Adipocyte (in vitro differentiated cells): ENCODE measurements around the gene KCNMA1.
"Not testable (repeated sequence)": the region's sequence is repeated elsewhere in the genome, so short reads cannot be mapped to it uniquely, and the experiment has no call there.

ENCODE experiments used
- DNase-seq: peaks from one replicate; pipeline ENCODE4 v3.0.0-alpha.2; 2015; ENCODE audit warnings: low read depth
- H3K27me3 ChIP-seq: replicated peaks from 2 replicates; pipeline ENCODE4 v1.7.0; 2013; ENCODE audit warnings: mild to moderate bottlenecking, low read length, moderate library complexity; ENCODE audit not compliant: control insufficient read depth, insufficient read depth
- H3K36me3 ChIP-seq: 2 replicates; pipeline ENCODE4 v1.7.0; 2013; ENCODE audit warnings: low read length, mild to moderate bottlenecking, moderate library complexity; ENCODE audit not compliant: control insufficient read depth, insufficient read depth, severe bottlenecking
- H3K4me1 ChIP-seq: 2 replicates; pipeline ENCODE4 v1.7.0; 2013; ENCODE audit warnings: mild to moderate bottlenecking, low read length, moderate library complexity; ENCODE audit not compliant: control insufficient read depth, insufficient read depth
- H3K4me3 ChIP-seq: 2 replicates; pipeline ENCODE4 v1.7.0; 2013; ENCODE audit warnings: mild to moderate bottlenecking, low read length, moderate library complexity
- H3K9ac ChIP-seq: 2 replicates; pipeline ENCODE4 v1.7.0; 2013; ENCODE audit warnings: mild to moderate bottlenecking, low read length, moderate library complexity
- H3K9me3 ChIP-seq: 2 replicates; pipeline ENCODE4 v1.7.0; 2013; ENCODE audit warnings: mild to moderate bottlenecking, low read length, moderate library complexity; ENCODE audit not compliant: control insufficient read depth

Gene KCNMA1

GRCh38 chr10:77590344-77591237 lies 47.0 kb downstream of the KCNMA1 start:
- Histone ChIP-seq H3K36me3 (no peaks in the 10 kb centered on the region), H3K4me1 (peaks cover 30% of the 10 kb centered on the region), H3K9ac (no peak overlapping the region), H3K27me3 (no peaks in the 10 kb centered on the region), H3K9me3 (no peaks in the 10 kb centered on the region), H3K4me3 (no peak overlapping the region)
- no peak for DNase-seq

DNA sequence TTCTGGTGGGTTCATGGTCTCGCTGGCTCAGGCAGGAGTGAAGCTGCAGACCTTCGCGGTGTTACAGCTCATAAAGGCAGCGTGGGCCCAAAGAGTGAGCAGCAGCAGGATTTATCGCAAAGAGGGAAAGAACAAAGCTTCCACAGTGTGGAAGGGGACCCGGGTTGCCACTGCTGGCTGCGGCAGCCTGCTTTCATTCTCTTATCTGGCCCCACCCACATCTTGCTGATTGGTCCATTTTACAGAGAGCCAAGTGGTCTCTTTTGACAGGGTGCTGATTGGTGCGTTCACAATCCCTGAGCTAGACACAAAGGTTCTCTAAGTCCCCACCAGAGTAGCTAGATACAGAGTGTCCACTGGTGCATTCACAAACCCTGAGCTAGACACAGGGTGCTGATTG lies 47.9 kb downstream of the KCNMA1 start:
- not testable (repeated sequence) for H3K36me3 ChIP-seq, H3K9me3 ChIP-seq, H3K27me3 ChIP-seq, H3K9ac ChIP-seq, DNase-seq, H3K4me3 ChIP-seq
- H3K4me1 ChIP-seq = peaks cover 30% of the 10 kb centered on the region

GRCh38 chr10:77588886-77589285 lies 48.7 kb downstream of the KCNMA1 start:
- H3K27me3 ChIP-seq = no peaks in the 10 kb centered on the region
- peaks cover 28% of the 10 kb centered on the region for H3K4me1 ChIP-seq
- no peak overlapping the region for H3K4me3 ChIP-seq
- H3K9me3 ChIP-seq = no peaks in the 10 kb centered on the region
- H3K36me3 ChIP-seq = no peaks in the 10 kb centered on the region
- H3K9ac ChIP-seq = no peak overlapping the region
- no peak for DNase-seq

GRCh38 chr10:77587416-77587790 lies 50.2 kb downstream of the KCNMA1 start:
- Histone ChIP-seq H3K9ac (peak overlapping the region; percentile 45), H3K27me3 (no peaks in the 10 kb centered on the region), H3K9me3 (no peaks in the 10 kb centered on the region), H3K4me3 (no peak overlapping the region), H3K4me1 (peaks cover 13% of the 10 kb centered on the region), H3K36me3 (no peaks in the 10 kb centered on the region)
- no peak for DNase-seq

DNA sequence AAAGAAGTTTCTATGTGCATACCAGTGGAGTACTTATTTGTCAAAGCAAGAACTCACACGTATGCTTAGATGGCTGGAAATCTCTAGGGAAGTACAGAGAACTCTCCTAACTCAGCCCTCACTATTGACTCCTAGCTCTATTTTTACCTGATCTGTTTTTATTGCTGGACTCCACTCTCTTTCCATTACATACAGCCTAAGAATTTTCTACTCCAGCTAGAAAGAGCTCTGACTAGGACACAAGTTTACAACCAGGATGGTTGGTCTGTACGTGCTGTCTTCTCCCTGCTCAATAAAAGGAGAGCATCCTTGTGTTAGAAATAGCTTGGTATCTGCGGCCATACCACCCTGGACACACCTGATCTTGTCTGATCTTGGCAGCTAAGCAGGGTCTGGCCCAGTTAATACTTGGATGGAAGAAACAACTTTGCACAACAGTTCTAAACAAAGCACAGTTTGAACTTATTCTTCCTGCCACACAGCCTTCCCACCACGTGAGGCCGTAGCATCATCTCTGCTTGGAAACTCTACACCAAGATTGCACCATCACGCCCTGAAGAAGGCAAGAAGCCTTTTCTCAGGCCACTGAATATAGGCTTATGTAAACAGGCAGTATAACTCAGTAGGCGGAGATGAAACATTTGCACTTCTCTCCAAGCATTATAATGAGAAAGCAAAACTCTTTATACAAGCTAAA lies 50.7 kb downstream of the KCNMA1 start:
- H3K9ac ChIP-seq = peak overlapping the region; percentile 45
- H3K36me3 ChIP-seq = no peaks in the 10 kb centered on the region
- H3K9me3 ChIP-seq = no peaks in the 10 kb centered on the region
- peaks cover 13% of the 10 kb centered on the region for H3K4me1 ChIP-seq
- peak; percentile 97 for DNase-seq
- no peak overlapping the region for H3K4me3 ChIP-seq
- H3K27me3 ChIP-seq = no peaks in the 10 kb centered on the region

- H3K4me3 ChIP-seq = no peak overlapping the region
- no peaks in the 10 kb centered on the region for H3K9me3 ChIP-seq
- DNase-seq = no peak
- no peak overlapping the region for H3K9ac ChIP-seq
- H3K36me3 ChIP-seq = no peaks in the 10 kb centered on the region
- no peaks in the 10 kb centered on the region for H3K27me3 ChIP-seq
- peaks cover 13% of the 10 kb centered on the region for H3K4me1 ChIP-seq
Observed at GRCh38 chr10:77584938-77585337, 52.7 kb downstream of the KCNMA1 start.

- Histone ChIP-seq H3K4me1 (peaks cover 13% of the 10 kb centered on the region), H3K27me3 (no peaks in the 10 kb centered on the region), H3K4me3 (no peak overlapping the region), H3K36me3 (no peaks in the 10 kb centered on the region), H3K9ac (no peak overlapping the region), H3K9me3 (no peaks in the 10 kb centered on the region)
- no peak for DNase-seq
Observed at GRCh38 chr10:77583527-77583926, 54.1 kb downstream of the KCNMA1 start.

DNA sequence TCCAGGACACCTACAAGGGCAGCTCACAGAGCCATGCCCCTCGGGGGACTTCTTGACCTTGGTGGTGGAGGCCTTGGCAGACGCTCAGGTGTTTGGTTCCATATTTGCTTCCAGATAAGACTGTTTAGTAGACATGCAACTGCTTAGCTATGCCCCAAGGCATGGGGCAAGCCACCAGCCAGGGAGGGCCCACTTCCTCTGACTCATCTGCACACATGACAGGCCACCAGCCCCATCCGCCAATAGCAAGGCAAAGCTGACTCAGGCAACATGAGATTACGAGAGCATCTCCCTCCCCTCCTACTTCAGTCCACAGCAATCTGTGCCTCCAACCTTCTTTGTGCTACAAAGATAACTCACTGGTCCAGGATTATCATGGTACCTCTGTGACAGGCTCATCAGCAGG lies 54.9 kb downstream of the KCNMA1 start:
- peak; percentile 46 for DNase-seq
- no peaks in the 10 kb centered on the region for H3K9me3 ChIP-seq
- no peaks in the 10 kb centered on the region for H3K27me3 ChIP-seq
- no peak overlapping the region for H3K9ac ChIP-seq
- H3K4me3 ChIP-seq = no peak overlapping the region
- H3K36me3 ChIP-seq = no peaks in the 10 kb centered on the region
- peaks cover 13% of the 10 kb centered on the region for H3K4me1 ChIP-seq

GRCh38 chr10:77581738-77582137 lies 55.9 kb downstream of the KCNMA1 start:
- Histone ChIP-seq H3K9ac (no peak overlapping the region), H3K27me3 (no peaks in the 10 kb centered on the region), H3K36me3 (no peaks in the 10 kb centered on the region), H3K9me3 (no peaks in the 10 kb centered on the region), H3K4me3 (no peak overlapping the region), H3K4me1 (peaks cover 3% of the 10 kb centered on the region)
- DNase-seq = no peak

- H3K4me3 ChIP-seq = no peak overlapping the region
- no peaks in the 10 kb centered on the region for H3K9me3 ChIP-seq
- H3K27me3 ChIP-seq = no peaks in the 10 kb centered on the region
- H3K4me1 ChIP-seq = no peaks in the 10 kb centered on the region
- H3K36me3 ChIP-seq = no peaks in the 10 kb centered on the region
- no peak for DNase-seq
- H3K9ac ChIP-seq = no peak overlapping the region
Observed at GRCh38 chr10:77580482-77580881, 57.1 kb downstream of the KCNMA1 start.

DNA sequence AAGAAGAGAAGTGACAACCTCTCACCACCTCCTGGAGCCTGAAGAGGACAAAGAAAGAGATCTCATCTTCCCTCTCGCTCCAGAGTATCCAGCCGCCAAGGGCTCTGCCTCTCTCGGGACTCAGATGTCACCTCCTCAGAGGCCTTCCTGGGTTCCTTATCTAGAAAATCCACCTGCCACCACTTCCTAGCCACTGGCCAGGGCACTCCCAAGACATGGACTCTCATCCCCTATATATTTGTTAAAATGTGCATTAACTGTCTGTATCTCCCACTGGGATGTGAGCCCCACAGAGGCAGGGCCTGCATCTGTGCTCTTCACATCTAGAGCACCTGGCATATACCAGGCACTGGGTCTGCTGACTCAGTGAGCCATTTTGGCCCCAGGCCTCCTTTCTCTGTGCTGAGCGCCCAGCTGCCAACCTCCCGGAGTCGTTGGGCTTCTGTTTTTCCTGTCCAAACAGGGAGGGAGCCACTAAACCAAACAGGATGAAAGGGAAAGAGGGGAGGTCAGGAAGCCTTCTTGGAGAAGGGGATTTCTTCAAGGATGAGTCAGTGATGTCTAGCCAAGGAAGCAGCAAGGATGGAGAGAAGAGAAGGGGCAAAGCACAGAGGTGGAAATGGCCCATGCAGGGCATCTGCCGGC lies 58.9 kb downstream of the KCNMA1 start:
- no peaks in the 10 kb centered on the region for H3K36me3 ChIP-seq
- peak; percentile 21 for DNase-seq

More for the DNA sequence above, 58.9 kb downstream of the KCNMA1 start:
- Histone ChIP-seq H3K27me3 (no peaks in the 10 kb centered on the region), H3K9ac (no peak overlapping the region), H3K4me3 (no peak overlapping the region), H3K4me1 (no peaks in the 10 kb centered on the region), H3K9me3 (no peaks in the 10 kb centered on the region)
